ENCODE data around the gene DUS1L. TPM values are rescaled to one million over a fixed set of nuclear protein-coding genes. Genes with fewer than 3 reads are reported as not detected.

The DUS1L gene
- polyA plus RNA-seq, 1 donor (not counting 4 experiments of a cell fraction or from before 2014, with no cell fraction given), result 49.1 TPM

GRCh38 chr17:82101301-82101715 is 35.7 kb upstream of the DUS1L start:
- no peak for FAIRE-seq
- H3K4me1 ChIP-seq (ENCODE audit: control insufficient read depth, extremely low read depth, insufficient read depth, low read length), result peaks cover 39% of the 10 kb centered on the region

GRCh38 chr17:82100502-82101298 is 35.1 kb upstream of the DUS1L start:
- FAIRE-seq (no peak), DNase-seq (ENCODE audit: low read depth, low spot score) (no peak)
- dilution Hi-C loops (cut with MboI; ENCODE audit: extremely low pct_ligation_motif_present, low sequenced_read_pairs), result no loop called here
- H3K9me1 ChIP-seq (ENCODE audit: control insufficient read depth, extremely low read depth, insufficient read depth, low read length), result peaks cover 2% of the 10 kb centered on the region
- no peak overlapping the region for H2AFZ ChIP-seq (ENCODE audit: control insufficient read depth, low read length)
- H3K27me3 ChIP-seq (ENCODE audit: control insufficient read depth, extremely low read depth, insufficient read depth, low read length), result no peaks in the 10 kb centered on the region
- H3K36me3 ChIP-seq (ENCODE audit: control insufficient read depth in 2 of 2, extremely low read depth in 1 of 2, insufficient read depth in 2 of 2, low read length in 2 of 2), result peaks cover 4% of the 10 kb centered on the region in 2 experiments
- TF ChIP-seq CTCF (optimal IDR thresholded peaks at IDR 0.05 in 1 of 3, IDR thresholded peaks at IDR 0.05 in 1 of 3, conservative IDR thresholded peaks at IDR 0.05 in 1 of 3; ENCODE audit: extremely low read depth in 1 of 3, insufficient read depth in 2 of 3, low read length in 3 of 3) (no peak), EZH2 (IDR thresholded peaks at IDR 0.05; ENCODE audit: low read length) (no peak)
- H3K4me1 ChIP-seq (ENCODE audit: control insufficient read depth, extremely low read depth, insufficient read depth, low read length), result peaks cover 39% of the 10 kb centered on the region
- H4K20me1 ChIP-seq (ENCODE audit: control insufficient read depth, extremely low read depth, insufficient read depth, low read length), result peaks cover 14% of the 10 kb centered on the region
- H3K4me2 ChIP-seq (ENCODE audit: control insufficient read depth, extremely low read depth, insufficient read depth, low read depth, low read length), result peak overlapping the region; percentile 84
- H3K79me2 ChIP-seq (ENCODE audit: control insufficient read depth, insufficient read depth, low read length), result peaks cover 22% of the 10 kb centered on the region
- H3K9ac ChIP-seq (ENCODE audit: control insufficient read depth, extremely low read depth, insufficient read depth, low read length), result no peak overlapping the region
- H3K9me3 ChIP-seq (ENCODE audit: control insufficient read depth, low read depth, low read length), result no peaks in the 10 kb centered on the region
- H3K27ac ChIP-seq (ENCODE audit: control insufficient read depth, insufficient read depth, low read length), result no peak overlapping the region
- H3K4me3 ChIP-seq (ENCODE audit: control insufficient read depth in 2 of 3, extremely low read depth in 1 of 3, insufficient read depth in 2 of 3, low read depth in 1 of 3, low read length in 3 of 3), result no peak overlapping the region

More at GRCh38 chr17:82101301-82101715, 35.7 kb upstream of the DUS1L start:
- H3K27me3 ChIP-seq (ENCODE audit: control insufficient read depth, extremely low read depth, insufficient read depth, low read length), result no peaks in the 10 kb centered on the region
- H3K9ac ChIP-seq (ENCODE audit: control insufficient read depth, extremely low read depth, insufficient read depth, low read length), result no peak overlapping the region
- dilution Hi-C loops (cut with MboI; ENCODE audit: extremely low pct_ligation_motif_present, low sequenced_read_pairs), result no loop called here
- no peaks in the 10 kb centered on the region for H3K9me3 ChIP-seq (ENCODE audit: control insufficient read depth, low read depth, low read length)
- TF ChIP-seq EZH2 (IDR thresholded peaks at IDR 0.05; ENCODE audit: low read length), result no peak
- TF ChIP-seq CTCF (optimal IDR thresholded peaks at IDR 0.05 in 1 of 3, IDR thresholded peaks at IDR 0.05 in 1 of 3, conservative IDR thresholded peaks at IDR 0.05 in 1 of 3; ENCODE audit: extremely low read depth in 1 of 3, insufficient read depth in 2 of 3, low read length in 3 of 3), result no peak
- no peak overlapping the region for H2AFZ ChIP-seq (ENCODE audit: control insufficient read depth, low read length)
- no peak for DNase-seq (ENCODE audit: low read depth, low spot score)
- peaks cover 2% of the 10 kb centered on the region for H3K9me1 ChIP-seq (ENCODE audit: control insufficient read depth, extremely low read depth, insufficient read depth, low read length)
- H3K79me2 ChIP-seq (ENCODE audit: control insufficient read depth, insufficient read depth, low read length), result peaks cover 16% of the 10 kb centered on the region
- H3K27ac ChIP-seq (ENCODE audit: control insufficient read depth, insufficient read depth, low read length), result no peak overlapping the region
- no peak overlapping the region for H3K4me2 ChIP-seq (ENCODE audit: control insufficient read depth, extremely low read depth, insufficient read depth, low read depth, low read length)
- peaks cover 0 to 2% of the 10 kb centered on the region in 2 experiments for H3K36me3 ChIP-seq (ENCODE audit: control insufficient read depth in 2 of 2, extremely low read depth in 1 of 2, insufficient read depth in 2 of 2, low read length in 2 of 2)
- no peak overlapping the region for H3K4me3 ChIP-seq (ENCODE audit: control insufficient read depth in 2 of 3, extremely low read depth in 1 of 3, insufficient read depth in 2 of 3, low read depth in 1 of 3, low read length in 3 of 3)
- peaks cover 8% of the 10 kb centered on the region for H4K20me1 ChIP-seq (ENCODE audit: control insufficient read depth, extremely low read depth, insufficient read depth, low read length)

Measured in keratinocyte (primary cell).